A673 (cell line): ENCODE measurements around the gene CRYGN. TPM values are rescaled to one million over a fixed set of nuclear protein-coding genes. Genes with fewer than 3 reads are reported as not detected.

Experiments used
- BruUV-seq: library from RNA; stranded (reverse); fragments of 400-500 nt; replicated peaks from 2 replicates; lab custom pipeline; 2021; lab: Mats Ljungman, UMichigan
- CTCF ChIA-PET: fragments of 300-600 bp; sonication (Branson Sonifier 250); formaldehyde crosslinking; loops from one replicate; lab custom pipeline; 2022; ENCODE audit warnings: antibody characterized with exemption; lab: Charles Lee
- POLR2A ChIA-PET: fragments of 300-600 bp; sonication (Branson Sonifier 250); formaldehyde crosslinking; loops from one replicate; lab custom pipeline; 2022; ENCODE audit warnings: antibody characterized with exemption; ENCODE audit not compliant: low non-redundant PET; lab: Charles Lee
- DNase-seq: peaks from one replicate; pipeline ENCODE4 v3.0.0-alpha.2; 2015; ENCODE audit warnings: low spot score
- H3K27ac ChIP-seq: fragments of 200-600 bp; sonication (generic); 2 replicates; pipeline ENCODE4 v1.5.1; 2016; ENCODE audit warnings: mixed run types, low read depth, mild to moderate bottlenecking, mixed read lengths, antibody characterized with exemption, low read length; ENCODE audit not compliant: poor library complexity, severe bottlenecking
- H3K27me3 ChIP-seq: fragments of 200-600 bp; sonication (generic); replicated peaks from 2 replicates; pipeline ENCODE4 v1.6.1; 2017; ENCODE audit warnings: mixed run types, low read depth, mild to moderate bottlenecking, mixed read lengths, antibody characterized with exemption, low read length; ENCODE audit not compliant: insufficient read depth, poor library complexity
- H3K36me3 ChIP-seq: fragments of 200-600 bp; sonication (generic); 2 replicates; pipeline ENCODE4 v1.6.1; 2016; ENCODE audit warnings: mixed run types, mild to moderate bottlenecking, mixed read lengths, antibody characterized with exemption, low read length; ENCODE audit not compliant: insufficient read depth, poor library complexity, severe bottlenecking
- H3K4me1 ChIP-seq: fragments of 200-600 bp; sonication (generic); 2 replicates; pipeline ENCODE4 v1.6.1; 2017; ENCODE audit warnings: mixed run types, mild to moderate bottlenecking, mixed read lengths, antibody characterized with exemption, low read length; ENCODE audit not compliant: insufficient read depth, poor library complexity, severe bottlenecking
- H3K4me3 ChIP-seq: fragments of 200-600 bp; sonication (generic); 2 replicates; pipeline ENCODE4 v1.5.1; 2016; ENCODE audit warnings: low read depth, mixed run types, mild to moderate bottlenecking, mixed read lengths, low read length; ENCODE audit not compliant: poor library complexity, severe bottlenecking
- H3K9me3 ChIP-seq: fragments of 200-600 bp; sonication (generic); 2 replicates; pipeline ENCODE4 v1.6.1; 2016; ENCODE audit warnings: mixed run types, low read depth, mild to moderate bottlenecking, mixed read lengths, antibody characterized with exemption, low read length; ENCODE audit not compliant: poor library complexity, severe bottlenecking
- CTCF ChIP-seq: fragments of 300-800, 200-600 bp; sonication (generic); conservative IDR thresholded peaks from 2 replicates; pipeline ENCODE4 v1.5.1; 2017; ENCODE audit warnings: low read depth, mild to moderate bottlenecking, antibody characterized with exemption, low read length, moderate library complexity, mixed read lengths
- EZH2 ChIP-seq: fragments of 200-600 bp; sonication (generic); IDR thresholded peaks from 2 replicates; pipeline ENCODE4 v1.6.1; 2017; ENCODE audit warnings: borderline replicate concordance, low read depth, mild to moderate bottlenecking, mixed read lengths, antibody characterized with exemption, low read length; ENCODE audit not compliant: poor library complexity, severe bottlenecking
- intact Hi-C: fragments of 100-400 bp; cut with micrococcal nuclease; formaldehyde crosslinking; loops from one replicate; pipeline ENCODE4 v1.10.0; 2022; ENCODE audit not compliant: unreplicated experiment
- total RNA-seq: library from RNA; stranded (reverse); gene quantifications from 2 replicates; pipeline ENCODE4 v1.2.3, GENCODE V29; 2021

The CRYGN gene
- total RNA-seq, 1 experiment from 2014 or later = 0.13 TPM

DNA sequence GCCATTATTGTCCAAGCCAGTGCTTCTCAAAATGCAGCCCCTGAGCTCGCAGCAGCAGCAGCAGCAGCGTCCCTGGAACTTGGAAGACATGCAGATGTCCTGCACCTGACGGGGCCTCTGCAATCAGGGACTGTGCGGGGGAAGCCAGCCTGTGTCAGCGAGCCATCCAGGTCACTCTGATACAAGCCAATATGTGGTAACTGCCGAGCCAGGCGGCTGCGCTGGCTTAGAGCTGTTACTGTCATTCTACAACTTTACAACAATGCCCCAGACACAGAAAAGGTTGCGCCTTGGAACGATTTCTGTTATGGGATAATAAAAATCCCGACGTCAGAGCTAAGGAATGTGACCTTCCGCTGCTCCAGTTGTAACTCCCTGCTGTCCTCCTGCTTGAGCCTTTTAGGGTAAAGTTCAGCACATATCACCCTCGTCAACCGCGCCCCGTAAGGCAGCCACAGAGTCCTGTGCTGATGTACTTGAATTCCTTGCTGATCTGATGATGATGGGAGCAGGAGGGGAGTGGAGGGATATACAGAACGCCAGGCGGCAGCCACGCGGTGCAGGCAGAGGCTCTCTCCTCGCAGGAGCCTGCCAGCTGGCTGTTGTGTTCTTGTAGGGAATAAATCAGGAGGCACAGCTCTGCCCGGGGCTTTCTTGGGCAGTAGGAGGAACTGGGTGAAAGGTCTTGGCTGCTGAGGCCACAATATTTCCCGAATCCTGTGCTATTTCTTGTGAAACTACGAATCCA lies 20.0 kb upstream of the CRYGN start:
- H3K4me1 ChIP-seq = no peaks in the 10 kb centered on the region
- H3K9me3 ChIP-seq = peaks cover 17% of the 10 kb centered on the region
- TF ChIP-seq CTCF = peak; percentile 35
- no peak for TF ChIP-seq EZH2
- no TSS peak for BruUV-seq
- H3K4me3 ChIP-seq = no peak overlapping the region
- peaks cover 12% of the 10 kb centered on the region for H3K36me3 ChIP-seq
- intact Hi-C loops = no loop called here
- ChIA-PET POLR2A (no interaction called here), CTCF (no interaction called here)
- peak; percentile 50 for DNase-seq
- H3K27ac ChIP-seq = no peak overlapping the region
- H3K27me3 ChIP-seq = no peaks in the 10 kb centered on the region

DNA sequence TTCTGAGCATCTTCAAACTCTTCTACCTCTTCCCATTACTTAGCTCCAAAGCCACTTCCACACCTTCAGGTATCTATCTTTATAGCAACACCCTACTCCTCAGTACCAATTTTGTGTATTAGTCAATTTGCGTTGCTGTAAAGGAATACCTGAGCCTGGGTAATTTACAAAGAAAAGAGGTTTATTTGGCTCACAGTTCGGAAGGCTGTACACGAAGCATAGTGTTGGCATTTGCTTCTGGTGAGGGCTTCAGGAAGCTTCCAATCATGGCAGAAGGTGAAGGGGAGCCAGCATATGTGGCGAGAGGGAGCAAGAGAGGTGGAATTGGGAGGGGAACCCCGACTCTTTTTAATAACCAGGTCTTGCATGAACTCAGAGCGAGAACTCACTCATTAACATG lies 17.6 kb upstream of the CRYGN start:
- intact Hi-C loops = no loop called here
- H3K4me1 ChIP-seq = no peaks in the 10 kb centered on the region
- CTCF ChIA-PET = no interaction called here
- H3K4me3 ChIP-seq = no peak overlapping the region
- peaks cover 6% of the 10 kb centered on the region for H3K9me3 ChIP-seq
- DNase-seq = no peak
- H3K27me3 ChIP-seq = no peaks in the 10 kb centered on the region
- TF ChIP-seq CTCF (no peak), EZH2 (no peak)
- H3K27ac ChIP-seq = no peak overlapping the region
- no TSS peak for BruUV-seq
- H3K36me3 ChIP-seq = no peaks in the 10 kb centered on the region
- POLR2A ChIA-PET = no interaction called here

DNA sequence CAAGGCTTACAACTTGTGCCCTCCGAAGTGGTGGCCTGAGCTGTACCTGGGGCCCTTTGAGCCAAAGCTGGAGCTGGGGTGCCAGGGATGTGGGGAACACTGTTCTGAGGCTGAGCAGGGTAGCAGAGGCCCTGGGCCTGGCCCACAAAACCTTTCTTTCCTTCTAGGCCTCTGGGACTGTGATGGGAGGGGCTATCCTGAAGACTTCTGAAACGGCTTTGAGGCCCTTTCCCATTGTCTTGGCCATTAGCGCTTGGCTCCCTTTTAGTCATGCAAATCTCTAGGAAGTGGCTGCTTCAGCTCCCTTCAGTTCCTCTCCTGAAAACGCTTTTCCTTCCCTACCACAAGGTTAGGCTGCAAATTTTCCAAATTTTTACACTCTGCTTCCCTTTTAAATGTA lies 16.8 kb upstream of the CRYGN start:
- POLR2A ChIA-PET = no interaction called here
- Histone ChIP-seq H3K4me1 (no peaks in the 10 kb centered on the region), H3K4me3 (no peak overlapping the region), H3K27me3 (no peaks in the 10 kb centered on the region), H3K27ac (no peak overlapping the region), H3K36me3 (no peaks in the 10 kb centered on the region), H3K9me3 (no peaks in the 10 kb centered on the region)
- no TSS peak for BruUV-seq
- intact Hi-C loops = no loop called here
- CTCF ChIA-PET = no interaction called here
- no peak for DNase-seq
- TF ChIP-seq CTCF (no peak), EZH2 (no peak)
